Testis (tissue), 3 donors: ENCODE data around the gene DENND6B. TPM values are rescaled to one million over a fixed set of nuclear protein-coding genes. Genes with fewer than 3 reads are reported as not detected.
A peak's percentile ranks its signal among the peaks of the same experiment; 100 is the strongest.

ENCODE experiments used
- DNase-seq: peaks from one replicate; pipeline ENCODE4 v3.0.0-alpha.2; 2019
- H3K27ac ChIP-seq, 2 donors: fragments of 200-600 bp; sonication (generic); one replicate each; pipeline ENCODE4 v1.5.1; 2019
- H3K27me3 ChIP-seq: fragments of 200-600 bp; sonication (generic); one replicate; pipeline ENCODE4 v1.5.1; 2019
- H3K36me3 ChIP-seq: fragments of 200-600 bp; sonication (generic); one replicate; pipeline ENCODE4 v1.5.1; 2017; ENCODE audit warnings: low read depth; ENCODE audit errors: missing control alignments
- H3K4me1 ChIP-seq: fragments of 200-600 bp; sonication (generic); one replicate; pipeline ENCODE4 v1.5.1; 2019
- H3K4me3 ChIP-seq, 2 donors: fragments of 200-600 bp; sonication (generic); one replicate each; pipeline ENCODE4 v1.5.1; 2017 to 2019
- H3K9me3 ChIP-seq: fragments of 200-600 bp; sonication (generic); one replicate; pipeline ENCODE4 v1.5.1; 2017
- POLR2A ChIP-seq: fragments of 450-650 bp; IDR thresholded peaks from one replicate; pipeline ENCODE4 v1.6.1; 2017; ENCODE audit warnings: antibody characterized with exemption, mild to moderate bottlenecking, moderate library complexity
- WGBS, 2 donors: methylation state at CpG; one replicate each; pipeline ENCODE4 v1.1.5; 2018; 5-methylcytosine and 5-hydroxymethylcytosine counted together
- intact Hi-C: fragments of 100-400 bp; cut with DNase I; formaldehyde crosslinking; loops from one replicate; pipeline ENCODE4 v1.15.1; 2023; ENCODE audit warnings: low total_unique reads
- polyA plus RNA-seq: library from polyadenylated mRNA; stranded (reverse); fragments of 350-450 nt; fragmentation: Illumina TruSeq; extraction: RNeasy Lipid Tissue Mini Kit (QIAGEN cat#74804); gene quantifications from one replicate; pipeline ENCODE4 v1.2.3, GENCODE V29; 2014; ENCODE audit warnings: low read depth, low replicate concordance; ENCODE audit not compliant: insufficient read depth
- total RNA-seq, 2 donors: library from RNA; depleted of rRNA; stranded (reverse); fragments of >200 nt; gene quantifications; one replicate each; pipeline ENCODE4 v1.2.3, GENCODE V29; 2016
- TF ChIP-seq, protein P1 (sequence below), 3 experiments: fragments of 450-650 bp in 2 of 3; fragments of 200-600 bp in 1 of 3; sonication (generic) in 1 of 3; IDR thresholded peaks; one replicate each; pipeline ENCODE4 v1.5.1; 2016 to 2019; ENCODE audit warnings: antibody characterized with exemption in 3 of 3, mild to moderate bottlenecking in 2 of 3, moderate library complexity in 1 of 3

DENND6B gene
- total and polyA plus RNA-seq, 3 donors from 2014 or later = 17.1 to 22.0 (median 18.0) TPM

DNA sequence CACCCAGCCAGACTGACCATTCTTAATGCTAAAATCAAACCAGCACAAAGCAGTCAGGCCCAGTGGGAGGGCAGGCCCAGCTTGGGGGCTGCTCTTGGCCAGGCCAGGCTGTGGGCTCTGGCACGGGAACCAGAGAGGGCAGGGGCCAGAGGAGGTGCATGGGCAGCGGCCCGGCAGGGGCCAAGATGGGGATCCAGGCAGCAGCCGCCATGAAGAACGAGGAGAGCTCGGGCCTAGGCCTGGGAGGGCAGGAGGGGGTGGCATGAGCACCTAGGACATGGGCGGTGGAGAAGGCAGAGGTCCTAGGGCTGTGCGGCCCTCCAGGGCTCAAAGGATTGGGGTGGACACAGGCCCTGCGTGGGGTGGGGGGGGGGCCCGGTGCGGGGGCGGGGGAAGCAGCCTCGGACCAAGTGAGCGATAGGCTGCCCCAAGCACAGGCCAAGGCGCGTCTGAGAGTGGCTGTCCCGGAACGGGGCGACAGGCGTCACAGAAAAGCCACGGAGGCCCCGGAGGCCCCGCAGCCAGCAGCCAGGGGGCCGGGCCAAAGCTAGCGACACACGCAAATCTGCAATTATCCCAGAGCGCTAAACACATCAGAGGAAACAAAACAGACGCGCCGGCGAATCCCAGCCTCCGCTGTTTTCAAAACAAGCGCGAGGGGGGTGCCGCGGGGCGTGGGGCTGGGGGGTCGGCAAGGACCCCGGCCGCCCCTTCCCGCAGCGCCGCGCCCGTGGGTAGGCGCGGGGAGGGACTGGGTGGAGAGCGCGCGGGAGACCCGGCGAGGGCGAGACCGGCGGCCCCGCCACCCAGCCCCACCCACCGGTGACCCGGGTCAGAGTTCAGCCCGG lies 27.7 kb downstream of the DENND6B start:
- DNase-seq = no peak
- TF ChIP-seq, protein P1, sequence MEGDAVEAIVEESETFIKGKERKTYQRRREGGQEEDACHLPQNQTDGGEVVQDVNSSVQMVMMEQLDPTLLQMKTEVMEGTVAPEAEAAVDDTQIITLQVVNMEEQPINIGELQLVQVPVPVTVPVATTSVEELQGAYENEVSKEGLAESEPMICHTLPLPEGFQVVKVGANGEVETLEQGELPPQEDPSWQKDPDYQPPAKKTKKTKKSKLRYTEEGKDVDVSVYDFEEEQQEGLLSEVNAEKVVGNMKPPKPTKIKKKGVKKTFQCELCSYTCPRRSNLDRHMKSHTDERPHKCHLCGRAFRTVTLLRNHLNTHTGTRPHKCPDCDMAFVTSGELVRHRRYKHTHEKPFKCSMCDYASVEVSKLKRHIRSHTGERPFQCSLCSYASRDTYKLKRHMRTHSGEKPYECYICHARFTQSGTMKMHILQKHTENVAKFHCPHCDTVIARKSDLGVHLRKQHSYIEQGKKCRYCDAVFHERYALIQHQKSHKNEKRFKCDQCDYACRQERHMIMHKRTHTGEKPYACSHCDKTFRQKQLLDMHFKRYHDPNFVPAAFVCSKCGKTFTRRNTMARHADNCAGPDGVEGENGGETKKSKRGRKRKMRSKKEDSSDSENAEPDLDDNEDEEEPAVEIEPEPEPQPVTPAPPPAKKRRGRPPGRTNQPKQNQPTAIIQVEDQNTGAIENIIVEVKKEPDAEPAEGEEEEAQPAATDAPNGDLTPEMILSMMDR (IDR thresholded peaks at IDR 0.05) = no peak
- TF ChIP-seq POLR2A = no peak
- no peaks in the 10 kb centered on the region for H3K27me3 ChIP-seq
- peak overlapping the region; percentile 18 to 29 for H3K4me3 ChIP-seq
- WGBS, 2 donors = 57 to 60% methylated on average over 22 to 57 of the region's 59 CpGs
- no peak overlapping the region for H3K27ac ChIP-seq
- intact Hi-C loops = no loop called here
- peaks cover 80% of the 10 kb centered on the region for H3K4me1 ChIP-seq
- no peaks in the 10 kb centered on the region for H3K9me3 ChIP-seq
- no peaks in the 10 kb centered on the region for H3K36me3 ChIP-seq

DNA sequence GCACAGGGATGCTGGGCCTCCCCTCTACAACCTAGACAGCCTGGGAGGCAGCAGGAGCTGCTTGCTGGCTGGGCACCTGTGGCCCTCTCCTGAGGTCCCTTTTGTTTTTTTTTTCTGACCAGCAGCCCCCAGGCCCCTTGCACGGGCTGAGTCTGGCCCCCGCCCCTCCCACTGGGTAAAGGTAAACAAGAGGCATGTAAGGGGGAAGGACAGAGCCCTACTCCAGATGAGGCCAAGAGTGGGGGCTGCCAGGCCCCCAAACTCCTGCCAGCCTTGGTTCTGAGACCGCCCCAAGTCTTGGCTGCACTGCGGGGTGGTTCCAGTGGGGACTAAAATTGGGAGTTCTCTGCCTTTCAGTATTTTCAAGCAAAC lies 28.6 kb downstream of the DENND6B start:
- H3K27me3 ChIP-seq = no peaks in the 10 kb centered on the region
- 96 to 97% methylated on average over 2 to 4 of the region's 4 CpGs for WGBS, 2 donors
- H3K36me3 ChIP-seq = no peaks in the 10 kb centered on the region
- H3K27ac ChIP-seq = no peak overlapping the region
- H3K4me1 ChIP-seq = peaks cover 80% of the 10 kb centered on the region
- H3K4me3 ChIP-seq = no peak overlapping the region
- TF ChIP-seq, protein P1 (IDR thresholded peaks at IDR 0.05) = no peak
- TF ChIP-seq POLR2A = no peak
- intact Hi-C loops = no loop called here
- no peaks in the 10 kb centered on the region for H3K9me3 ChIP-seq
- no peak for DNase-seq

DNA sequence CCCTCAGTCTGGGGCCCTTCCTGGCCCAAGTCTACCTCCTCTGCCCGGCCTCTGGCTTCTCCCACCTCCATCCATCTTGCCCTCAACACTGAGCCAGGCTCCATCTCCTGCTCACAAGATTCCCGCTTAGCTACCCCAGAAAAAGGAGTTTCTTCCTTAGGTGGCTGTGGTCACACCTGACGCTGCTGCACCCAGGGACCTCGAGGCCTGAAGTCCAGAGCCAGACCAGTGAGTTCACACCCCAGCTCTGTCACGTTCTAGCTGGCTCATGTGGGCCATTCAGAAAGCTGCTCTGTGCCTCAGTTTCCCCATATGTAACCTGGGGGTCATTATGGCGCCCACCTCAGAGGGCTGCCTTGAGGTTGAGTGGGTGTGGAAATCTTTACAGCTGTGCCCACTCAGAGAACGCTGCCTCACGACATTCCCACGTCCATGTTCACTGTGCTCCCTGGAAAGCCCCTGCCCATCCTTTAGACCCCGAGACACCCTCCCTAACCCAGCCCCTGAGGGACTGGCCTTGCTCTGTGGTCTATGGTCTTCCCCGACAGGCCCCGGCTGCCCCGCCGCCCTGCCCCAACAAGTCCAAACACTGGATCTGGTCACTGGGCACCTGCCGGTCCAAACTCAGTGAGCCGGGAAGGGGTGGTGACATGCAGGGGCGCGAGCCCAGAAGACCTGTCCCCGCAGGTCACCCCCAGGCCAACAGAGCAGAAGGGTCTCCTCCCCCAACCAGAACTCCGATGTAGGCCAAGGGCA lies 29.1 kb downstream of the DENND6B start:
- H3K4me1 ChIP-seq = peaks cover 81% of the 10 kb centered on the region
- H3K27ac ChIP-seq = no peak overlapping the region
- no peaks in the 10 kb centered on the region for H3K9me3 ChIP-seq
- WGBS, 2 donors = 84 to 87% methylated on average over 13 to 20 of the region's 20 CpGs
- H3K27me3 ChIP-seq = no peaks in the 10 kb centered on the region
- TF ChIP-seq, protein P1 (IDR thresholded peaks at IDR 0.05) = no peak
- no peak for TF ChIP-seq POLR2A
- intact Hi-C loops = no loop called here
- no peak for DNase-seq
- H3K36me3 ChIP-seq = no peaks in the 10 kb centered on the region
- H3K4me3 ChIP-seq = no peak overlapping the region

DNA sequence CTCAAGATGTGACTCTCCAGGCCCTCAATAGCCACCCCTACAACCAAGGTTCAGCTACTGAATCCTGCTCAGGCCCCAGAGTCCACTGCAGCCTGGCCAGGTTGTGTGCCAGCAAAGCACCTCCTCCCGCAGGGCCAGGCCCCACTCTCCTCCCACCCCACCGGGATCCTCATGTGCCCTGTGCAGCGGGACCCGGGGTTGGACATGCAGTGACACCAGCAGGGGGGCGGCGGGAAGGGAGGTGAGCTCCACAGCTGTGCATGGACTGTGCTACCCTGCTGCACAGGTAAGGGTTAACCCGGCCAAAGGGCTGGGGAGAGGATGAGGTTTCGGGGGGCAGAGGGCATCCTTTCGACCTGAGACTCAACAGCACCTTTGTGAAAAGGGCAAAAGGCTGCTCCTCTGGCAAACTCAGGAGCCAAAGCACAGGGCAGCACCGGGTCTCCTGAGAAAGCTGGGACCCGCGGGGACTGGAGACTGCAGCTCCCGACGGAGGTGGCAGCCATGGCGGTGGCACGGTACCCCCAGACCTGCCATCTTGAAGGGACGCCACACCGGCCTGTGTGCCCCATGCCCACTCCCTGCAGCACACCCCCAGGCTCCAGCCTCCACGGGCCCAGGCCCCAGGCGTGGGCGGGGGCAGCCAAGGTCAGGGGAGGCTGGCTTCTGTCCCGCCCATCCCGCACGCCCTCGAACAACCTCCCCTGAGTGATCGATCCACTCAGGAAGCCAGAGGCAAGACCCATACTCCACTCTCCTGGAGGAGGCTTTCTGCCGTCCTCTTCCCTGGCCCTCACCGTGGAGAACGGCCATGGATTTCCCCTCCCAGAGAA lies 29.9 kb downstream of the DENND6B start:
- no peak overlapping the region for H3K27ac ChIP-seq
- H3K36me3 ChIP-seq = no peaks in the 10 kb centered on the region
- H3K4me3 ChIP-seq = no peak overlapping the region
- no peak for DNase-seq
- H3K27me3 ChIP-seq = no peaks in the 10 kb centered on the region
- no peaks in the 10 kb centered on the region for H3K9me3 ChIP-seq
- TF ChIP-seq POLR2A = no peak
- TF ChIP-seq, protein P1 (IDR thresholded peaks at IDR 0.05) = no peak
- intact Hi-C loops = no loop called here
- H3K4me1 ChIP-seq = peaks cover 78% of the 10 kb centered on the region
- WGBS, 2 donors = 57 to 69% methylated on average over 18 to 29 of the region's 29 CpGs
